Parietal lobe (tissue), 1 donor: ENCODE measurements around the gene RNF182. TPM values are rescaled to one million over a fixed set of nuclear protein-coding genes. Genes with fewer than 3 reads are reported as not detected.

Source experiments
- total RNA-seq: library from RNA; depleted of rRNA; stranded (reverse); fragments of >200 nt; gene quantifications from one replicate; pipeline ENCODE4 v1.2.3, GENCODE V29; 2014

Gene RNF182, protein sequence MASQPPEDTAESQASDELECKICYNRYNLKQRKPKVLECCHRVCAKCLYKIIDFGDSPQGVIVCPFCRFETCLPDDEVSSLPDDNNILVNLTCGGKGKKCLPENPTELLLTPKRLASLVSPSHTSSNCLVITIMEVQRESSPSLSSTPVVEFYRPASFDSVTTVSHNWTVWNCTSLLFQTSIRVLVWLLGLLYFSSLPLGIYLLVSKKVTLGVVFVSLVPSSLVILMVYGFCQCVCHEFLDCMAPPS
- 71.1 TPM for total RNA-seq

DNA sequence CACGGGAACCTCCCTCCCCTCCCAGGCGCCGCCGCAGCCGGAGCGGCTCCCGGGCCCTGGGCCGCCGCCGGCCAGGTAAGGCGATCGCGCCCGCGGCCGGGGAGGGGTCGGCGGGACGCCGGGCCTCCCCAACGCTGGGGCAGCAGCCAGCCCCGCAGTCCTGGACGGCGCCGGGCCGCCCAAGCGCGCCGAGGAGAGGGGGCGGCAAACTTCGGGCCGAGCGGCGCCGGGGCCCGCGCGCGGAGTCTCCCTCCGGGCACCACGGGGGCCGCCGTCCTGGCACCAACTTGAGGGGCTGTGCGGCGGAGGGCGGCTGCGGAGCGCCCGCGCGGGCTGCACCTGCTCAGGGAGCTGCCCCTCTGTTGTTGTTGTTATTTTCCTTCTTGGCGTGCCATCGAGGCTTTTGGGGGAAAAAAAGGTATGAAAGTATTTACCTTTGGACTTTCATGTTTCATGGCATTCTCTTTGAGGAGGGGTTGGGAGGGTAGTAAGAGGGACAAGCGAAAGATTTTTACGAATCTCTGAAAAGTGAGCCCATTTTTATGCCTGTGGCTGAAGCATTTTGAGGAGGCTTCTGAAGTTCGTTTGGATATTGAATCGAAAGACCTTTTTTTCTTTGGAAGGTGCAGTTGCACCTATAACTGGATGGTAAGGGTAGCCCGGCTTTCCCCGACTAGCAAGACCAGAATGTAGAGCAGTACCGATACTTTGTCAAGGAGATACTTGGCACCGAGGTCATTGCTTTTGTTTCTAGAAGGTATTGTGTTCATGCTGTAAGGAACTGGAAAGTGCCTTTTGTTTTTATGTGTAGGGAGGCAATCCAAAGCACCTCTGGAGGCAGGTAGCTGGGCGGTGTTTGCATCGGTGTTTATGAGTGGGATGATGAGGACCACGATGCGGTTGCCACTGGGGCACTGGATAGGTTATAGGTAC lies at the start of gene RNF182:
RNF182 (plus strand) TSS at position 4 of the 933 bp plus-strand sequence. CDS start 52,168 bp downstream, outside the sequence.

Other genes with a start within 250 kb of the RNF182 start
- 74.8 TPM for gene RANBP9, start 213.1 kb upstream of the RNF182 start, total RNA-seq
- gene MCUR1, start 110.4 kb upstream of the RNF182 start, total RNA-seq: 36.3 TPM
- 19.7 TPM for gene CD83, start 192.8 kb downstream of the RNF182 start, total RNA-seq